ENCODE results near the gene CCDC91. TPM values are rescaled to one million over a fixed set of nuclear protein-coding genes. Genes with fewer than 3 reads are reported as not detected.

CCDC91 gene
- total and polyA plus RNA-seq, 9 of the 15 experiments (the other 6 are each of a cell fraction or from before 2014, with no cell fraction given): 10.1 to 31.1 (median 26.3) TPM

- Histone ChIP-seq H4K20me1 (replicated peaks; ENCODE audit: control insufficient read depth, insufficient read depth, low read length) (no peaks in the 10 kb centered on the region), H2AFZ (ENCODE audit: low read depth, low read length) (no peak overlapping the region), H3K4me2 (ENCODE audit: insufficient read depth, low read length) (no peak overlapping the region), H3K9me3 (replicated peaks; ENCODE audit: control insufficient read depth, insufficient read depth, low read depth, low read length) (no peaks in the 10 kb centered on the region; the same call in 1 of the 2 replicates), H3K27ac (ENCODE audit: extremely low read depth, low read depth, low read length) (no peak overlapping the region), H3K36me3 (ENCODE audit: control insufficient read depth, insufficient read depth, low read length) (no peaks in the 10 kb centered on the region), H3K9me1 (ENCODE audit: control insufficient read depth, insufficient read depth, low read length) (no peaks in the 10 kb centered on the region), H3K4me1 (replicated peaks in 1 of 2; ENCODE audit: control insufficient read depth in 2 of 2, insufficient read depth in 2 of 2, low read length in 2 of 2) (no peaks in the 10 kb centered on the region), H3K79me2 (ENCODE audit: control insufficient read depth, insufficient read depth, low read length) (no peaks in the 10 kb centered on the region), H3K27me3 (ENCODE audit: control insufficient read depth in 2 of 2, insufficient read depth in 2 of 2, low read length in 2 of 2) (no peaks in the 10 kb centered on the region), H3K9ac (ENCODE audit: insufficient read depth in 1 of 2, low read depth in 2 of 2, low read length in 2 of 2) (no peak overlapping the region), H3K4me3 (no peak overlapping the region)
- WGBS (ENCODE audit: insufficient coverage, low coverage, missing lambda C conversion rate): 47% methylated on average over 2 of the region's 2 CpGs
- ChIA-PET POLR2A (no interaction called here), CTCF (ENCODE audit: low intra/inter-chr PET ratio) (no interaction called here)
- no peak for DNase-seq (ENCODE audit: extremely low read depth in 1 of 4, low spot score in 3 of 4)
- in situ Hi-C loops (cut with MboI): loop anchor here (10.0 kb wide), 1 partner anchor 423 kb away; no protein-coding TSS in a partner anchor
- no peak for FAIRE-seq
- no peak for ATAC-seq
- no peak for TF ChIP-seq MAZ (CRISPR knock-in tag; conservative IDR thresholded peaks at IDR 0.05 in 1 of 2, IDR thresholded peaks at IDR 0.05 in 1 of 2)
- no peak for TF ChIP-seq SLC30A9 (CRISPR knock-in tag; IDR thresholded peaks at IDR 0.05)
- TF ChIP-seq L3MBTL2 (IDR thresholded peaks at IDR 0.05): no peak
- no peak for TF ChIP-seq ARID1B (IDR thresholded peaks at IDR 0.05)
- TF ChIP-seq ZNF444 (CRISPR knock-in tag; IDR thresholded peaks at IDR 0.05): no peak
- no peak for TF ChIP-seq NR2C1 (IDR thresholded peaks at IDR 0.05)
- TF ChIP-seq NR2C1 (tag; IDR thresholded peaks at IDR 0.05): no peak
- no peak for TF ChIP-seq ZNF431 (CRISPR knock-in tag; IDR thresholded peaks at IDR 0.05)
- TF ChIP-seq TEAD4 (IDR thresholded peaks at IDR 0.05; ENCODE audit: low read length): no peak
- TF ChIP-seq TEAD4 (CRISPR knock-in tag; IDR thresholded peaks at IDR 0.05; ENCODE audit: borderline replicate concordance): no peak
- no peak for TF ChIP-seq POLR2AphosphoS2 (IDR thresholded peaks at IDR 0.05; ENCODE audit: low read length)
- no peak for TF ChIP-seq U2AF1 (optimal IDR thresholded peaks at IDR 0.05; ENCODE audit: low read depth, low read length)
- intact Hi-C loops (cut with micrococcal nuclease): no loop called here
- BruUV-seq (replicated peaks): no TSS peak
These were observed 22.2 kb upstream of the CCDC91 start for GRCh38 chr12:28167981-28168485.
